H1 (cell line): Measurements from ENCODE around the gene CHD6. TPM values are rescaled to one million over a fixed set of nuclear protein-coding genes. Genes with fewer than 3 reads are reported as not detected.

Experiments
- CTCF ChIA-PET: fragments of 300-600 bp; sonication (Branson Sonifier 250); formaldehyde crosslinking; loops from one replicate; lab custom pipeline; 2021; ENCODE audit not compliant: partially characterized antibody; lab: Charles Lee
- POLR2A ChIA-PET: fragments of 300-600 bp; sonication (Branson Sonifier 250); formaldehyde crosslinking; loops from one replicate; lab custom pipeline; 2021; ENCODE audit warnings: inconsistent platforms; ENCODE audit not compliant: partially characterized antibody; lab: Charles Lee
- DNase-seq, 2 experiments: peaks; one replicate each; pipeline versions ENCODE4 v3.0.0 to v3.0.0-alpha.2; 2010 to 2022; ENCODE audit warnings: low spot score in 2 of 2, low read depth in 1 of 2, mixed read lengths in 1 of 2
- FAIRE-seq: peaks from 2 replicates; lab custom pipeline; 2011; peaks lifted over from hg19 to GRCh38; lab: Jason Lieb, UNC
- H2AFZ ChIP-seq: 2 replicates; pipeline ENCODE4 v1.8.1; 2012; ENCODE audit warnings: low read length, inconsistent platforms
- H2AK5ac ChIP-seq: 2 replicates; pipeline ENCODE4 v1.6.1; 2013; ENCODE audit warnings: low read depth, low read length
- H2BK120ac ChIP-seq: replicated peaks from 2 replicates; pipeline ENCODE3; 2013; ENCODE audit warnings: low read depth, low read length, inconsistent platforms
- H2BK12ac ChIP-seq: 2 replicates; pipeline ENCODE4 v1.6.1; 2013; ENCODE audit warnings: low read depth, low read length
- H2BK15ac ChIP-seq: 2 replicates; pipeline ENCODE4 v1.6.1; 2013; ENCODE audit warnings: low read length
- H2BK20ac ChIP-seq: 2 replicates; pipeline ENCODE4 v1.6.1; 2013; ENCODE audit warnings: low read length
- H2BK5ac ChIP-seq: 2 replicates; pipeline ENCODE4 v1.6.1; 2013; ENCODE audit warnings: low read depth, low read length
- H3K14ac ChIP-seq: 2 replicates; pipeline ENCODE4 v1.6.1; 2013; ENCODE audit warnings: inconsistent platforms; ENCODE audit not compliant: insufficient read length
- H3K18ac ChIP-seq: 2 replicates; pipeline ENCODE4 v1.6.1; 2013; ENCODE audit warnings: low read length; ENCODE audit errors: extremely low read depth
- H3K23ac ChIP-seq: 2 replicates; pipeline ENCODE4 v1.6.1; 2013; ENCODE audit warnings: inconsistent platforms; ENCODE audit not compliant: insufficient read length
- H3K23me2 ChIP-seq: 2 replicates; pipeline ENCODE4 v1.6.1; 2013; ENCODE audit warnings: low read depth, low read length
- H3K27ac ChIP-seq: 2 replicates; pipeline ENCODE4 v1.6.1; 2011; ENCODE audit warnings: low read depth, low read length, inconsistent platforms
- H3K27me3 ChIP-seq, 4 experiments: replicated peaks in 1 of 4; 1 replicate in 1 of 4; 2 replicates in 3 of 4; pipeline versions ENCODE4 v1.6.1 to v1.8.1; 2011 to 2013; ENCODE audit warnings: low read length in 3 of 4, mild to moderate bottlenecking in 3 of 4, inconsistent platforms in 2 of 4, mixed read lengths in 2 of 4, moderate library complexity in 1 of 4; ENCODE audit not compliant: control insufficient read depth in 3 of 4, insufficient read depth in 3 of 4; ENCODE audit errors: extremely low read depth in 1 of 4
- H3K36me3 ChIP-seq, 4 experiments: 2 replicates each; pipeline versions ENCODE4 v1.6.1 to v1.8.1; 2011 to 2013; ENCODE audit warnings: mild to moderate bottlenecking in 4 of 4, low read length in 3 of 4, moderate library complexity in 2 of 4, control low read depth in 1 of 4, inconsistent platforms in 1 of 4; ENCODE audit not compliant: insufficient read depth in 4 of 4, control insufficient read depth in 2 of 4
- H3K4ac ChIP-seq: replicated peaks from 2 replicates; pipeline ENCODE3; 2013; ENCODE audit warnings: low read length, low read depth, mixed read lengths, inconsistent platforms; ENCODE audit not compliant: insufficient read length
- H3K4me1 ChIP-seq, 4 experiments: replicated peaks in 1 of 4; 1 replicate in 1 of 4; 2 replicates in 3 of 4; pipeline versions ENCODE4 v1.6.1 to v1.8.1; 2011 to 2013; ENCODE audit warnings: low read length in 3 of 4, inconsistent platforms in 2 of 4, mixed read lengths in 1 of 4; ENCODE audit not compliant: insufficient read depth in 4 of 4, control insufficient read depth in 3 of 4
- H3K4me2 ChIP-seq, 2 experiments: 2 replicates each; pipeline versions ENCODE4 v1.6.1 to v1.8.1; 2011 to 2013; ENCODE audit warnings: low read depth in 2 of 2, low read length in 2 of 2, control low read depth in 1 of 2, inconsistent platforms in 1 of 2, mild to moderate bottlenecking in 1 of 2; ENCODE audit not compliant: insufficient read depth in 1 of 2
- H3K4me3 ChIP-seq, 4 experiments: fragments of 200-600, 300-600 bp in 1 of 4; sonication (generic), shearing (Covaris generic), sonication (Bioruptor Twin) in 1 of 4; 2 replicates each; pipeline versions ENCODE4 v1.5.1 to v1.8.1; 2011 to 2016; ENCODE audit warnings: low read length in 4 of 4, low read depth in 3 of 4, control low read depth in 2 of 4, inconsistent platforms in 2 of 4, mild to moderate bottlenecking in 2 of 4, mixed read lengths in 1 of 4, moderate library complexity in 1 of 4; ENCODE audit not compliant: insufficient read depth in 2 of 4; ENCODE audit errors: extremely low read depth in 1 of 4
- H3K56ac ChIP-seq: replicated peaks from 2 replicates; pipeline ENCODE3; 2013; ENCODE audit warnings: low read depth, mild to moderate bottlenecking, mixed read lengths, low read length, inconsistent platforms; ENCODE audit not compliant: insufficient read length
- H3K79me1 ChIP-seq: 2 replicates; pipeline ENCODE4 v1.6.1; 2013; ENCODE audit warnings: low read depth, low read length, control low read depth
- H3K79me2 ChIP-seq, 2 experiments: 2 replicates each; pipeline versions ENCODE4 v1.6.1 to v1.8.1; 2012 to 2013; ENCODE audit warnings: low read length in 2 of 2, mild to moderate bottlenecking in 2 of 2, inconsistent platforms in 1 of 2; ENCODE audit not compliant: insufficient read depth in 2 of 2, control insufficient read depth in 1 of 2
- H3K9ac ChIP-seq, 4 experiments: replicated peaks in 1 of 4; 1 replicate in 1 of 4; 2 replicates in 3 of 4; pipeline versions ENCODE4 v1.6.1 to v1.8.1; 2011 to 2013; ENCODE audit warnings: low read depth in 3 of 4, low read length in 3 of 4, control low read depth in 2 of 4, mild to moderate bottlenecking in 2 of 4, moderate library complexity in 2 of 4, inconsistent platforms in 1 of 4; ENCODE audit errors: extremely low read depth in 1 of 4
- H3K9me3 ChIP-seq, 2 experiments: 2 replicates each; pipeline versions ENCODE4 v1.6.1 to v1.8.1; 2012 to 2013; ENCODE audit warnings: mild to moderate bottlenecking in 2 of 2, moderate library complexity in 2 of 2, control low read depth in 1 of 2, inconsistent platforms in 1 of 2, low read depth in 1 of 2, low read length in 1 of 2, mixed read lengths in 1 of 2; ENCODE audit not compliant: insufficient read depth in 2 of 2
- H4K20me1 ChIP-seq, 2 experiments: replicated peaks in 1 of 2; 2 replicates each; pipeline versions ENCODE3 to v1.8.1; 2011 to 2013; ENCODE audit warnings: inconsistent platforms in 2 of 2, low read length in 2 of 2, mild to moderate bottlenecking in 1 of 2; ENCODE audit not compliant: insufficient read depth in 2 of 2, control insufficient read depth in 1 of 2
- H4K5ac ChIP-seq: 2 replicates; pipeline ENCODE4 v1.6.1; 2013; ENCODE audit warnings: low read length, low read depth, mixed read lengths, inconsistent platforms; ENCODE audit not compliant: insufficient read length
- H4K8ac ChIP-seq: 2 replicates; pipeline ENCODE4 v1.8.0; 2013; ENCODE audit warnings: mild to moderate bottlenecking, moderate library complexity, low read length, inconsistent platforms; ENCODE audit not compliant: insufficient read depth; ENCODE audit errors: extremely low read depth
- H4K91ac ChIP-seq: replicated peaks from 2 replicates; pipeline ENCODE3; 2013; ENCODE audit warnings: low read length, mixed read lengths, inconsistent platforms; ENCODE audit not compliant: insufficient read length
- CREB1 ChIP-seq: IDR thresholded peaks from 2 replicates; pipeline ENCODE4 v1.6.1; 2012; ENCODE audit warnings: inconsistent platforms
- E2F6 ChIP-seq: IDR thresholded peaks from 2 replicates; pipeline ENCODE4 v1.6.1; 2012; ENCODE audit warnings: inconsistent platforms
- RAD21 ChIP-seq, 2 experiments: IDR thresholded peaks in 1 of 2; conservative IDR thresholded peaks in 1 of 2; 2 replicates each; pipeline ENCODE4 v1.6.1; 2011; ENCODE audit warnings: low read depth in 2 of 2, low read length in 2 of 2, improper control_type of control experiment in 1 of 2, inconsistent platforms in 1 of 2, mild to moderate bottlenecking in 1 of 2, moderate library complexity in 1 of 2
- SP2 ChIP-seq: IDR thresholded peaks from 2 replicates; pipeline ENCODE4 v1.6.1; 2012; ENCODE audit warnings: mild to moderate bottlenecking, low read length, inconsistent platforms
- SUZ12 ChIP-seq: fragments of 200-600 bp; sonication (generic); IDR thresholded peaks from 2 replicates; pipeline ENCODE4 v1.6.1; 2012; ENCODE audit warnings: mild to moderate bottlenecking, inconsistent platforms, low read length, moderate library complexity, mixed read lengths
- polyA plus RNA-seq, 7 experiments: library from polyadenylated mRNA; depleted of rRNA in 3 of 7; stranded (reverse) in 5 of 7; unstranded in 2 of 7; fragments of >200 nt in 5 of 7; fragments of 200-250 nt in 2 of 7; gene quantifications; 1 replicate in 5 of 7; 2 replicates in 1 of 7; 4 replicates in 1 of 7; pipeline versions ENCODE4 v1.2.1 to v1.2.3, GENCODE V29; 2011 to 2013; ENCODE audit warnings: missing spikeins in 2 of 7, mixed read lengths in 2 of 7
- total RNA-seq: library from RNA; stranded (reverse); fragmentation: NEBNext Ultra II Directional; extraction: Animal tissue kit (Norgen Biotek cat#: 25700); gene quantifications from 2 replicates; pipeline ENCODE4 v1.2.1, GENCODE V29; 2021

Gene CHD6
- total and polyA plus RNA-seq, 2 of the 8 experiments (the other 6 are each of a cell fraction or from before 2014, with no cell fraction given) = 11.1 to 62.9 TPM

GRCh38 chr20:41534170-41534569, 84.0 kb downstream of the CHD6 start:
- Histone ChIP-seq H2BK15ac (no peak overlapping the region), H4K5ac (no peak overlapping the region), H4K91ac (no peak overlapping the region), H3K23ac (no peak overlapping the region), H3K9ac (no peak overlapping the region), H3K23me2 (no peaks in the 10 kb centered on the region), H3K18ac (no peak overlapping the region), H3K36me3 (peaks cover 0 to 23% (median 11%) of the 10 kb centered on the region in 4 experiments; a peak in 6 of 8 replicates), H3K27ac (no peak overlapping the region), H2BK12ac (no peak overlapping the region), H4K8ac (no peak overlapping the region), H2AFZ (no peak overlapping the region), H3K14ac (no peak overlapping the region), H2AK5ac (no peak overlapping the region), H2BK20ac (no peak overlapping the region), H3K27me3 (no peaks in the 10 kb centered on the region), H2BK120ac (no peak overlapping the region), H3K79me1 (peaks cover 6% of the 10 kb centered on the region; the same call in 1 of the 2 replicates), H3K9me3 (peaks cover 0 to 11% of the 10 kb centered on the region in 2 experiments; a peak in 2 of 4 replicates), H3K79me2 (peaks cover 0 to 59% of the 10 kb centered on the region in 2 experiments; a peak in 2 of 4 replicates), H3K4ac (no peak overlapping the region), H3K4me3 (no peak overlapping the region), H2BK5ac (no peak overlapping the region), H3K4me1 (no peaks in the 10 kb centered on the region), H4K20me1 (peaks cover 4 to 8% of the 10 kb centered on the region in 2 experiments), H3K4me2 (no peak overlapping the region), H3K56ac (no peak overlapping the region)
- no peak for DNase-seq
- ChIA-PET CTCF (interaction anchor here (0.6 kb wide), 2 partner anchors 33 to 49 kb away, joined by 3 read pairs; no protein-coding TSS in a partner anchor), POLR2A (no interaction called here)
- no peak for FAIRE-seq
- no peak for TF ChIP-seq SP2
- TF ChIP-seq RAD21 (IDR thresholded peaks at IDR 0.05 in 1 of 2, conservative IDR thresholded peaks at IDR 0.05 in 1 of 2; ENCODE audit: low read depth in 2 of 2, low read length in 2 of 2) = no peak
- TF ChIP-seq E2F6 = no peak
- no peak for TF ChIP-seq CREB1
- no peak for TF ChIP-seq SUZ12
